DOHH2 (cell line): ENCODE results near the gene DPH6.

Source experiments
- CTCF ChIP-seq: fragments of 200-600 bp; sonication (generic); IDR thresholded peaks from one replicate; pipeline ENCODE4 v1.5.1; 2014; ENCODE audit warnings: antibody characterized with exemption, mild to moderate bottlenecking, low read depth, low read length; ENCODE audit not compliant: poor library complexity, severe bottlenecking
- EZH2phosphoT487 ChIP-seq: fragments of 200-600 bp; sonication (generic); IDR thresholded peaks from 2 replicates; pipeline ENCODE4 v1.6.1; 2017; ENCODE audit warnings: borderline replicate concordance, mild to moderate bottlenecking, antibody characterized with exemption, low read length, moderate library complexity, mixed read lengths

DNA sequence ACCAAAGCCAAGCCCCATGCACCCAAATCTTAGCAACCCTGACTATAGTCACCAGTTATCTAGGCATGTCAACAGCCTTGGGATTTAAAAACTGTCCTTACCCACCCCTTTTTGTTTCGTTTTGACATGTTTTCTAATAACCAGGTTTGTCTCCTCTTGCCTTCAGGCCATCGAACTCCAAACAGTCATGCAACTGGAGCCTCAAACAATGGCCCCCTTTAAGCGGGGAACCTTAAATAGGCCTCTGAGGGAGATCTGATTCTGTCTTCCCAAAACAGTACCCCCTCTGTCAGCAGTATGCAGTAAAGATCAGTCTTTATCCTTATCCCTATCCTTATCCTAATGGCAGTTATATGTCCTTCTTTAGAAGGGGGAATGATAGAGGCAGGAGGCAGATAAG is 105.7 kb downstream of the DPH6 start:
- TF ChIP-seq CTCF: no peak
- TF ChIP-seq EZH2phosphoT487: no peak
